PC-3 (cell line): Measurements from ENCODE around the gene ATF6B.

Source experiments
- EZH2phosphoT487 ChIP-seq: fragments of 300-600 bp; sonication (generic); IDR thresholded peaks from 2 replicates; pipeline ENCODE4 v1.6.1; 2018; ENCODE audit warnings: mild to moderate bottlenecking, antibody characterized with exemption, low read length, borderline replicate concordance
- TF ChIP-seq, protein P1 (sequence below): fragments of 300-600 bp; sonication (generic); conservative IDR thresholded peaks from 2 replicates; pipeline ENCODE4 v1.5.1; 2017; ENCODE audit warnings: antibody characterized with exemption, low read depth, mild to moderate bottlenecking, low read length

DNA sequence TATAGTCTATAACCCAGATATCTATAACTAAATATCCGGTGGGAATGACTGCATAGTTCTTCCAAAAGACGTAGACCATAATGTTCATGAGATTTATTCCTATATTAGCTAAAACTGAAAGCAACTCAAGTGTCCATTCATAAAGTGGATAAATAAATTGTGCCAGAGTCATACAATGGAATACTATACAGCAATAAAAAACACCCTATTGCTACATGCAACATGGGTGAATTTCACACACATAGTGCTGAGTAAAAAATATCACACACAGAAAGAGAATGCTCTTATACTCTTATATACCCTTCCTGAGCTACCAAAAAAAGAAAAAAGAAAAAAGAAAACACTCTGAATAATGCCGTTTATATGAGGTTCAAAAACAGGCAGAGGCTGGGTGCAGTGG lies 25.8 kb downstream of the ATF6B start:
- TF ChIP-seq, protein P1, sequence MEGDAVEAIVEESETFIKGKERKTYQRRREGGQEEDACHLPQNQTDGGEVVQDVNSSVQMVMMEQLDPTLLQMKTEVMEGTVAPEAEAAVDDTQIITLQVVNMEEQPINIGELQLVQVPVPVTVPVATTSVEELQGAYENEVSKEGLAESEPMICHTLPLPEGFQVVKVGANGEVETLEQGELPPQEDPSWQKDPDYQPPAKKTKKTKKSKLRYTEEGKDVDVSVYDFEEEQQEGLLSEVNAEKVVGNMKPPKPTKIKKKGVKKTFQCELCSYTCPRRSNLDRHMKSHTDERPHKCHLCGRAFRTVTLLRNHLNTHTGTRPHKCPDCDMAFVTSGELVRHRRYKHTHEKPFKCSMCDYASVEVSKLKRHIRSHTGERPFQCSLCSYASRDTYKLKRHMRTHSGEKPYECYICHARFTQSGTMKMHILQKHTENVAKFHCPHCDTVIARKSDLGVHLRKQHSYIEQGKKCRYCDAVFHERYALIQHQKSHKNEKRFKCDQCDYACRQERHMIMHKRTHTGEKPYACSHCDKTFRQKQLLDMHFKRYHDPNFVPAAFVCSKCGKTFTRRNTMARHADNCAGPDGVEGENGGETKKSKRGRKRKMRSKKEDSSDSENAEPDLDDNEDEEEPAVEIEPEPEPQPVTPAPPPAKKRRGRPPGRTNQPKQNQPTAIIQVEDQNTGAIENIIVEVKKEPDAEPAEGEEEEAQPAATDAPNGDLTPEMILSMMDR: no peak
- no peak for TF ChIP-seq EZH2phosphoT487
